Medulla oblongata (tissue), 1 donor: ENCODE data around the gene SGCD.
"Not testable (repeated sequence)": the region's sequence is repeated elsewhere in the genome, so short reads cannot be mapped to it uniquely, and the experiment has no call there.

Experiments
- DNase-seq: peaks from one replicate; pipeline ENCODE4 v3.0.0-alpha.2; 2015; ENCODE audit errors: extremely low spot score

The SGCD gene

DNA sequence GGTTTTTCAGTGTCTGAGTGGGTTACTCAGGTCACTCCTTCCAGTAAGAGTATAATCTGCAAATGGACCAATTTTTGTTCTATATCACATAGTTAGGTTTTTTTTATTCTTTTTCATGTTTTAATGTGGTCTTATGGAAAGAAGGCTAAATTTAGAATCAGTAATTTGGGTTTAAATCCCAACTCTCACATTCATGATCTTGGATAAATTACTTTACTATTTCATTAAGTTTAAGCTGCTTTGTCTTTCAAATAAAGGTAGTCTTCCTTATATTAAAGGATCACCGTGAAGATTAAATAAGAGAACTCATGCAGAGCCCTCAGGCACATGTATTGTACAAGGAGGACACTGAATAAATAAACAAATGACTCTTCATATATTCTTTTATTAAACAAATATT, 234.7 kb downstream of the SGCD start:
- DNase-seq, result no peak

DNA sequence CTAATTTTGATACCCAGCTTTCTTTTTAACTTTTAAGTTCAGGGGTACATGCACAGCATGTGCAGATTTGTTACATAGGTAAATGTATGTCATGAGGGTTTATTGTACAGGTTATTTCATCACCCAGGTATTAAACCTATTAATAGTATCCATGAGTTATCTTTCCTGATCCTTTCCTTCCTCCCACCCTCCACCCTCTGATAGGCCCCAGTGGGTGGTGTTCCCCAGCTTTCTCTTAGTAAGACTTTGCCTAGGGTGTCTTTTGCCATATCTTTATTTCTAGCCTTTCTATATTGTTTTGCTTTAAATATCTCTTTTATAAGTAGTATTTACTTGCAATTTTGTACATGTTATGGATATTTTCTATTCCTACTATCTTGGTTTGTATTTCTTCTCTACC, 243.7 kb downstream of the SGCD start:
- no peak for DNase-seq

DNA sequence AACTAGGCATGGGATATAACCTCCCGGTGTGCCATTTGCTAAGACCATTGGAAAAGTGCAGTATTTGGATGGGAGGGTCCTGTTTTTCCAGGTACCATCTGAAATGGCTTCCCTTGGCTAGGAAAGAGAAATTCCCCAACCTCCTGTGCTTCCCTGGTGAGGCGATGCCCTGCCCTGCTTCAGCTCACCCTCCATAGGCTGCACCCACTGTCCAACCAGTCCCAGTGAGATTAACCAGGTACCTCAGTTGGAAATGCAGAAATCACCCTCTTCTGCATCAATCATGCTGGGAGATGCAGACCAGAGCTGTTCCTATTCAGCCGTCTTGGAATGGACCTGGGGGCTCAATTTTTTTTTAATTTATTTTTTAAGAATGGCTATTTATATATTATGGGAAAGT, 254.8 kb downstream of the SGCD start:
- no peak for DNase-seq

DNA sequence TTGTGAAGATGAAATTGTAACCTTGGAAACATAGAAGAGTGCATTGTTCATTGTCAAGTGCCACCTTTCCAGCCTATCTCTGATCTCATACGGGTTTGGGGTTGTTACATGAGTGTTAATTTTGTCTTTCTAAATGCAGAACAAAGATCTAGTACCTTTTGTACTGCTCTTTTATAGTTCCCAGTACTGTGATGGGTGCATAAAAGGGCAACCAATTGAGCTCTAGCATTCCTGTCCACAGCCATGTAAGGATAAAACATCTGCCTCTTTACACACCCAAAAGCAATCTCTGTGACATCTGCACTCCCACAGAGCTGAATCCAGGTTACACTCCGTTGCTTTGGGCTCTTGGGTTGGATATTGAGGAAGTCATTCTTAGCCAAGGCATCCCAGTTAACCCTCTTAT, 255.2 kb downstream of the SGCD start:
- DNase-seq, result no peak

DNA sequence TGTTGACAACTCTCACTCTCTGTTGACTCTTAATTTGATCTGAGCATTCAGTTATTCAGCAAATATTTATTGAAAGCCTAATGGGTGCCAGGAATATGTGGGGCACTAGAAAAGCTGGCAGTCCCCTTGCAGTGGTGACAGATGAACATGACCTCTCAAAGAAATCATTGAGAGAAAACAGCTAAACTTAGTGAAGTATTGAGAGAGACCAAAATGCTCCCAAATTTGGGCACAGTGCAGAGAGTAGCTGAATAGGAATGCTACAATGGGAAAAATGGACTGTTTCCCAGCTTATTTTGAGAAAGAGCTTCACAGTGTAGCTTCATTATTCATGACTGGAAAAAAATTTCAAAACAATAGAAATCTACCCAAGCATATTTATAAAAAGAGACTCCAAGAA, 257.9 kb downstream of the SGCD start:
- peak; percentile 71 for DNase-seq

DNA sequence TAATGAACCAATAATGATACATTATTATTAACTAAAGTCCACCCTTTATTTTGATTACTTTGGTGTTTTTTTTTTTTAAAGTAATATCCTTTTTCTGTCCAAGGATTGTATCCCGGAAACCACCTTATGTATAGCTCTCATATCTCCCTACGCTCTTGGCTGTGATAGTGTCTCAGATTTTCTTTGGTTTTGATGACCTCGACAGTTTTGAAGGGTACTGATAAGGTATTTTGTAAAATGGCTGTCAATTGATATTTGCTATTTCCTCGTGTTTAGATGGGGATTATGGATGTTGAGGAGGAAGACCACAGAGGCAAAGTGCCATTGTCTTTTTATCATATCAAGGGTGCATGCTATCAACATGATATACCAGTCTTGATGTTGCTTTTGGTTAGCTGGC, 259.0 kb downstream of the SGCD start:
- no peak for DNase-seq

- DNase-seq, result peak; percentile 34
Observed at GRCh38 chr5:156587012-156587411, 260.0 kb downstream of the SGCD start.

DNA sequence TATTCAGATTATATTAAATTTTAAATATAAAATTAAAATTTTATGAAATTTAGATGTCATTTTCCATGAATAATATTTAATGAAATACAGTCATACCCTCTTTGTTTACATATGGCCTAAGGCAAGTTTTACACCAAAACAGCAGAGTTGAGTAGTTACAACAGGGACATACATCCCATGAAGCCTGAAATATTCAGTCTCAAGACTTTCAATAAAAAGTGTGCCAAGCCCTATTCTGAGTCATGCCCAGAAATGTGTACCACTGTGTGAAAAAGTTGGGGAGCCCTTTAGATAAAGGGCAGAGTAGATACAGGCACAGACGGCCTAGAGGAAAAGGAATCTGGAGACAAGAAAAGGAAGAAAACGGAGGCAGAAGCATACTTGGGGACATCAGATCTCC, 261.3 kb downstream of the SGCD start:
- DNase-seq, result no peak

GRCh38 chr5:156589104-156589945, 262.4 kb downstream of the SGCD start:
- no peak for DNase-seq

- peak; percentile 90 for DNase-seq
Observed at GRCh38 chr5:156589946-156590216, 262.9 kb downstream of the SGCD start.

DNA sequence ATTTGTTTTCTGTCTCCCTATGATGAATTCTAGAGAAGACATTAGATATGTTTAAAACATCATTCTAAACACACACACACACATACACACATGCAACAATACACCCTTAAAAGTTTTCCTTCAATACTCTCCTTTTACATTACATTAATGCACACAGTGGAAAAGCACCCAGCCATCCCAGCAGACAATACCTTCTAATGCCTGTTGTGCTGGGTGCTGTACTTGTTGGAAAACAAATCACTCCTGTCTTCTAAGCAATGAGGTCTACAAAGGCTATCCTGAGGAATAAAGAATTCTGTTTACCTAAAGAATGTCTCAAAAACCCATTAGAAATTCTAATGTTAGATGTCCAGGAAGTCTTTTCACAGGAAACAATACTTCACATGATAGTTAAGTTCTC, 264.0 kb downstream of the SGCD start:
- peak; percentile 31 for DNase-seq

- peak; percentile 39 for DNase-seq
Observed at GRCh38 chr5:156591631-156592030, 264.7 kb downstream of the SGCD start.

- DNase-seq, result no peak
Observed at GRCh38 chr5:156593546-156593945, 266.6 kb downstream of the SGCD start.

DNA sequence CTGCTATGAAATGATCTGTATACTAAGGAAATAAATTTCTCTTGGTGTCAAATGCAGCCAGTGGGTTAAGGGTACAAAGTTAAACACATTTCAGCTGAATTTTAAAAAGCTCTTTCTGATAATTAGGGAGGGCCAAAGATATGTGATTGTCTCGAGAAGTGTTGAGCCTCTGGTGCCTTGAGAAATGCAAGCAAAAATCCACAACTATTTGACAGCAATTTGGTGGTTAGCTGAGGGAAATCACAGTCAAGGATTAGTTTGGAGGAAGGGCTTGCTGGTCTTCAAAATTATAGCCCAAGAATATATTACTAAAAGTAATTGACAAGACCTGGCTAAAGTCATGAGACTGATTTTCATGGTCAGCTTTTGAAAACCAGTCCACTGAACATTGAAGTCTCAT, 267.4 kb downstream of the SGCD start:
- DNase-seq, result no peak

DNA sequence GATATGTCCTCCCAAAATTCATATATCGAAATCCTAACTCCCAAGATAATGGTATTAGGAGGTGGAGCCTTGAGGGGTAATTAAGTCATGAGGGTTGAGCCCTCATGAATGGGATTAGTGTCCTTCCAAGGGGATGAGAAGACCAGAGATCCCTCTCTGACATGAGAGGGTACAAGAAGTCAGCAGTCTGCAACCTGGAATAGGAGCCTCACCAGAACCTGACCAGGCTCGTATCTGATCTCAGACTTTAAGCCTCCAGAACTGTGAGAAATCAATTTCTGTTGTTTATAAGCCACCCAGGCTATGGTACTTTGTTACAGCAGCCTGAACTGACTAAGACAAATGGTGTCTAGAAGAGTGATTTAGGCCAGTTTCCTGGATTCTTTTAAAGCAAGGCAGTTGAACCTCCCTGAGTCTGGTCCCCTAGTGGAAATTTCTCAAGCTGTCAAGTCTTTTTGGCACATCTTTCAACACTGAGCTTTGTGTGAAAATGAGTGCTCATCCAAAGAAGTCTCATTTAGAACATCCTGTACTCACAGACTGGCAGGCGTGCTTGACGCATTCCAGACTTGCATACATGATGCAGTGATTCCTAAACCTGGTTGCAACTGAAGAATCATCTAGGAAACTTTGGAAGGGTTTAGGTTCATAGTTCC, 268.3 kb downstream of the SGCD start:
- DNase-seq, result peak; percentile 66

DNA sequence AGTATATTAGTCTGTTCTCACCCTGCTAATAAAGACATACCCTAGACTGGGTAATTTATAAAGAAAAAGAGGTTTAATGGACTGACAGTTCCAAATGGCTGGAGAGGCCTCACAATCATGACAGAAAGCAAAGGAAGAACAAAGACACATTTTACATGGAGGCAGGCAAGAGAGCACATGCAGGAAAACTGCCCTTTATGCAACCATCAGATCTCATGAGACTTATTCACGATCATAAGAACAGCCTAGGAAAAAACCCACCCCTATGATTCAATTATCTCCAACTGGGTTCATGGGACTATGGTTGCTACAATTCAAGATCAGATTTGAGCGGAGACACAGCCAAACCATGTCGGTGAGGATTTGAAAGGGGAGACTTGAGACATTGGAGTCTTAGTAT, 270.3 kb downstream of the SGCD start:
- DNase-seq, result no peak

- no peak for DNase-seq
Observed at GRCh38 chr5:156598964-156599363, 272.0 kb downstream of the SGCD start.

- not testable (repeated sequence) for DNase-seq
Observed at GRCh38 chr5:156610582-156610981, 283.6 kb downstream of the SGCD start.

GRCh38 chr5:156615901-156616300, 288.9 kb downstream of the SGCD start:
- no peak for DNase-seq

DNA sequence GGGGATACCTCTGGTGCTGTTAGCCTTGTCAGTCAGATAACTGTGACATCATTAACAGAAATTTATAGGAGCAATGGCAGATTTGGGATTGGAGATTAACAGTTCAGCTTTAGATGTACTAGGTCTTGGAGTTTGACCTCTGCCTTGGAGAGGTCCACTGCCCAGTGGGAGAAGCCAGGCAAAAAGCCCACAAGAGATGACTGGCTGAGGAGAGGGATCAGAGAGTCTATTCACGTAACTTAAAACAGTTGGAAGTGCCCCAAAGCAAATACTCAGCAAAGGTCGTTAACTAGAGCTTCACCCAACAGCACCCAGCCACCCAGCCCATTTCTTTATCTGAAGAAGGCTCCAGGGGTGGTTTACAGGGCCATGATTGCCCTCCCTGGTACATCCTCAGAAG, 290.5 kb downstream of the SGCD start:
- no peak for DNase-seq

- no peak for DNase-seq
Observed at GRCh38 chr5:156618601-156619000, 291.6 kb downstream of the SGCD start.

GRCh38 chr5:156621719-156622118, 294.8 kb downstream of the SGCD start:
- DNase-seq, result no peak

GRCh38 chr5:156623381-156624040, 296.5 kb downstream of the SGCD start:
- DNase-seq, result peak; percentile 75
